ENCODE measurements around the gene GCN1.

- TF ChIP-seq CTCF (IDR thresholded peaks at IDR 0.05; ENCODE audit: low read depth, low read length) (no peak), EZH2phosphoT487 (IDR thresholded peaks at IDR 0.05; ENCODE audit: low read depth) (no peak)
Observed at GRCh38 chr12:120144215-120144614, 50.3 kb downstream of the GCN1 start.

Measured in OCI-LY3 (cell line).